T-helper 17 cell (primary cell): ENCODE data around the gene MACC1. TPM values are rescaled to one million over a fixed set of nuclear protein-coding genes. Genes with fewer than 3 reads are reported as not detected.

Source experiments
- ATAC-seq: fragments of 150-1000 bp; cut with Tn5 transposase; 2 replicates; pipeline ENCODE4 v1.10.0; 2021; ENCODE audit warnings: mild to moderate bottlenecking, moderate library complexity
- DNase-seq, 3 donors: peaks; one replicate each; pipeline versions ENCODE4 v3.0.0 to v3.0.0-alpha.2; 2020 to 2021
- H3K9me3 ChIP-seq: one replicate; pipeline ENCODE4 v1.7.0; 2013; ENCODE audit warnings: low read length, mild to moderate bottlenecking; ENCODE audit not compliant: control insufficient read depth, poor library complexity, severe bottlenecking
- H3K27ac Mint-ChIP-seq: one replicate; pipeline ENCODE4 v1.8.0; 2022; ENCODE audit warnings: mild to moderate bottlenecking, moderate library complexity, mixed read lengths
- H3K27me3 Mint-ChIP-seq: one replicate; pipeline ENCODE4 v1.8.0; 2022; ENCODE audit warnings: mixed read lengths
- H3K36me3 Mint-ChIP-seq: one replicate; pipeline ENCODE4 v1.8.0; 2022; ENCODE audit warnings: low read depth, mixed read lengths
- H3K4me1 Mint-ChIP-seq: one replicate; pipeline ENCODE4 v1.8.0; 2022; ENCODE audit warnings: mild to moderate bottlenecking, mixed read lengths
- H3K4me3 Mint-ChIP-seq: one replicate; pipeline ENCODE4 v1.8.0; 2022; ENCODE audit warnings: mild to moderate bottlenecking, moderate library complexity, mixed read lengths
- total RNA-seq, 4 donors: library from RNA in 2 of 4; stranded (reverse) in 2 of 4; gene quantifications; one replicate each; pipeline ENCODE4 v1.2.3 and lab custom pipeline; 2022 to 2026

Gene MACC1
- total RNA-seq, 2 donors from 2014 or later = 0.42 to 0.65 TPM

- DNase-seq = no peak
- Mint-ChIP-seq H3K4me3 (no peak overlapping the region), H3K27me3 (no peaks in the 10 kb centered on the region), H3K4me1 (no peaks in the 10 kb centered on the region), H3K27ac (no peak overlapping the region), H3K36me3 (no peaks in the 10 kb centered on the region)
- no peaks in the 10 kb centered on the region for H3K9me3 ChIP-seq
- no peak for ATAC-seq
These were observed 100.3 kb downstream of the MACC1 start for GRCh38 chr7:20116869-20117268.

- H3K27ac Mint-ChIP-seq = no peak overlapping the region
- ATAC-seq = peak; percentile 60
- DNase-seq = no peak
- H3K9me3 ChIP-seq = no peaks in the 10 kb centered on the region
- H3K4me3 Mint-ChIP-seq = no peak overlapping the region
- no peaks in the 10 kb centered on the region for H3K4me1 Mint-ChIP-seq
- no peaks in the 10 kb centered on the region for H3K36me3 Mint-ChIP-seq
- no peaks in the 10 kb centered on the region for H3K27me3 Mint-ChIP-seq
These were observed 102.7 kb downstream of the MACC1 start for GRCh38 chr7:20114468-20114867.

GRCh38 chr7:20113427-20114027 lies 103.7 kb downstream of the MACC1 start:
- H3K27me3 Mint-ChIP-seq = no peaks in the 10 kb centered on the region
- no peak overlapping the region for H3K4me3 Mint-ChIP-seq
- H3K27ac Mint-ChIP-seq = no peak overlapping the region
- no peaks in the 10 kb centered on the region for H3K36me3 Mint-ChIP-seq
- H3K4me1 Mint-ChIP-seq = no peaks in the 10 kb centered on the region
- peak; percentile 45 for ATAC-seq
- no peaks in the 10 kb centered on the region for H3K9me3 ChIP-seq
- no peak for DNase-seq

- H3K36me3 Mint-ChIP-seq = no peaks in the 10 kb centered on the region
- DNase-seq (no peak), ATAC-seq (no peak)
- H3K9me3 ChIP-seq = no peaks in the 10 kb centered on the region
- H3K4me3 Mint-ChIP-seq = no peak overlapping the region
- no peaks in the 10 kb centered on the region for H3K4me1 Mint-ChIP-seq
- no peaks in the 10 kb centered on the region for H3K27me3 Mint-ChIP-seq
- no peak overlapping the region for H3K27ac Mint-ChIP-seq
These were observed 104.5 kb downstream of the MACC1 start for GRCh38 chr7:20112696-20113095.

- H3K4me1 Mint-ChIP-seq = no peaks in the 10 kb centered on the region
- no peak for DNase-seq
These were observed 105.2 kb downstream of the MACC1 start for GRCh38 chr7:20111821-20112542.

GRCh38 chr7:20107582-20107981 lies 109.6 kb downstream of the MACC1 start:
- no peaks in the 10 kb centered on the region for H3K27me3 Mint-ChIP-seq
- no peak overlapping the region for H3K4me3 Mint-ChIP-seq
- no peaks in the 10 kb centered on the region for H3K9me3 ChIP-seq
- no peak overlapping the region for H3K27ac Mint-ChIP-seq
- DNase-seq (no peak), ATAC-seq (no peak)
- H3K36me3 Mint-ChIP-seq = no peaks in the 10 kb centered on the region
- no peaks in the 10 kb centered on the region for H3K4me1 Mint-ChIP-seq

More at GRCh38 chr7:20111821-20112542, 105.2 kb downstream of the MACC1 start:
- Mint-ChIP-seq H3K27ac (no peak overlapping the region), H3K4me3 (no peak overlapping the region), H3K36me3 (no peaks in the 10 kb centered on the region), H3K27me3 (no peaks in the 10 kb centered on the region)
- ATAC-seq = no peak
- H3K9me3 ChIP-seq = no peaks in the 10 kb centered on the region

GRCh38 chr7:20104696-20105095 lies 112.5 kb downstream of the MACC1 start:
- Mint-ChIP-seq H3K4me1 (no peaks in the 10 kb centered on the region), H3K27me3 (no peaks in the 10 kb centered on the region), H3K36me3 (no peaks in the 10 kb centered on the region), H3K27ac (no peak overlapping the region), H3K4me3 (no peak overlapping the region)
- ATAC-seq (no peak), DNase-seq (no peak)
- H3K9me3 ChIP-seq = no peaks in the 10 kb centered on the region

GRCh38 chr7:20102982-20103381 lies 114.2 kb downstream of the MACC1 start:
- no peak for DNase-seq
- ATAC-seq = no peak
- no peak overlapping the region for H3K27ac Mint-ChIP-seq
- H3K36me3 Mint-ChIP-seq = no peaks in the 10 kb centered on the region
- no peaks in the 10 kb centered on the region for H3K27me3 Mint-ChIP-seq
- no peaks in the 10 kb centered on the region for H3K4me1 Mint-ChIP-seq
- no peaks in the 10 kb centered on the region for H3K9me3 ChIP-seq
- H3K4me3 Mint-ChIP-seq = no peak overlapping the region

- ATAC-seq (no peak), DNase-seq (no peak)
- no peaks in the 10 kb centered on the region for H3K4me1 Mint-ChIP-seq
- no peaks in the 10 kb centered on the region for H3K9me3 ChIP-seq
- H3K4me3 Mint-ChIP-seq = no peak overlapping the region
- peaks cover 2% of the 10 kb centered on the region for H3K36me3 Mint-ChIP-seq
- H3K27ac Mint-ChIP-seq = no peak overlapping the region
- no peaks in the 10 kb centered on the region for H3K27me3 Mint-ChIP-seq
These were observed 121.3 kb downstream of the MACC1 start for GRCh38 chr7:20095862-20096261.

- no peaks in the 10 kb centered on the region for H3K27me3 Mint-ChIP-seq
- ATAC-seq (no peak), DNase-seq (no peak)
- no peak overlapping the region for H3K4me3 Mint-ChIP-seq
- no peaks in the 10 kb centered on the region for H3K4me1 Mint-ChIP-seq
- H3K27ac Mint-ChIP-seq = no peak overlapping the region
- H3K36me3 Mint-ChIP-seq = peaks cover 2% of the 10 kb centered on the region
- H3K9me3 ChIP-seq = no peaks in the 10 kb centered on the region
These were observed 121.7 kb downstream of the MACC1 start for GRCh38 chr7:20095436-20095835.

GRCh38 chr7:20089431-20089830 lies 127.8 kb downstream of the MACC1 start:
- ATAC-seq = no peak
- H3K27me3 Mint-ChIP-seq = no peaks in the 10 kb centered on the region
- peaks cover 1% of the 10 kb centered on the region for H3K36me3 Mint-ChIP-seq
- no peak overlapping the region for H3K27ac Mint-ChIP-seq
- no peaks in the 10 kb centered on the region for H3K4me1 Mint-ChIP-seq
- H3K4me3 Mint-ChIP-seq = no peak overlapping the region
- H3K9me3 ChIP-seq = no peaks in the 10 kb centered on the region
- no peak for DNase-seq

GRCh38 chr7:20085086-20085485 lies 132.1 kb downstream of the MACC1 start:
- H3K9me3 ChIP-seq = no peaks in the 10 kb centered on the region
- Mint-ChIP-seq H3K4me3 (no peak overlapping the region), H3K36me3 (no peaks in the 10 kb centered on the region), H3K27me3 (no peaks in the 10 kb centered on the region), H3K4me1 (no peaks in the 10 kb centered on the region), H3K27ac (no peak overlapping the region)
- no peak for ATAC-seq
- DNase-seq = no peak
